T-helper 17 cell (primary cell): Measurements from ENCODE around the gene EMP3. TPM values are rescaled to one million over a fixed set of nuclear protein-coding genes. Genes with fewer than 3 reads are reported as not detected.

Experiments
- ATAC-seq: fragments of 150-1000 bp; cut with Tn5 transposase; 2 replicates; pipeline ENCODE4 v1.10.0; 2021; ENCODE audit warnings: mild to moderate bottlenecking, moderate library complexity
- DNase-seq, 3 donors: peaks; one replicate each; pipeline versions ENCODE4 v3.0.0 to v3.0.0-alpha.2; 2020 to 2021
- H3K9me3 ChIP-seq: one replicate; pipeline ENCODE4 v1.7.0; 2013; ENCODE audit warnings: low read length, mild to moderate bottlenecking; ENCODE audit not compliant: control insufficient read depth, poor library complexity, severe bottlenecking
- H3K27ac Mint-ChIP-seq: one replicate; pipeline ENCODE4 v1.8.0; 2022; ENCODE audit warnings: mild to moderate bottlenecking, moderate library complexity, mixed read lengths
- H3K27me3 Mint-ChIP-seq: one replicate; pipeline ENCODE4 v1.8.0; 2022; ENCODE audit warnings: mixed read lengths
- H3K36me3 Mint-ChIP-seq: one replicate; pipeline ENCODE4 v1.8.0; 2022; ENCODE audit warnings: low read depth, mixed read lengths
- H3K4me1 Mint-ChIP-seq: one replicate; pipeline ENCODE4 v1.8.0; 2022; ENCODE audit warnings: mild to moderate bottlenecking, mixed read lengths
- H3K4me3 Mint-ChIP-seq: one replicate; pipeline ENCODE4 v1.8.0; 2022; ENCODE audit warnings: mild to moderate bottlenecking, moderate library complexity, mixed read lengths
- total RNA-seq, 4 donors: library from RNA in 2 of 4; stranded (reverse) in 2 of 4; gene quantifications; one replicate each; pipeline ENCODE4 v1.2.3 and lab custom pipeline; 2022 to 2026

EMP3 gene
- total RNA-seq, 2 donors from 2014 or later, result 286 to 374 TPM

DNA sequence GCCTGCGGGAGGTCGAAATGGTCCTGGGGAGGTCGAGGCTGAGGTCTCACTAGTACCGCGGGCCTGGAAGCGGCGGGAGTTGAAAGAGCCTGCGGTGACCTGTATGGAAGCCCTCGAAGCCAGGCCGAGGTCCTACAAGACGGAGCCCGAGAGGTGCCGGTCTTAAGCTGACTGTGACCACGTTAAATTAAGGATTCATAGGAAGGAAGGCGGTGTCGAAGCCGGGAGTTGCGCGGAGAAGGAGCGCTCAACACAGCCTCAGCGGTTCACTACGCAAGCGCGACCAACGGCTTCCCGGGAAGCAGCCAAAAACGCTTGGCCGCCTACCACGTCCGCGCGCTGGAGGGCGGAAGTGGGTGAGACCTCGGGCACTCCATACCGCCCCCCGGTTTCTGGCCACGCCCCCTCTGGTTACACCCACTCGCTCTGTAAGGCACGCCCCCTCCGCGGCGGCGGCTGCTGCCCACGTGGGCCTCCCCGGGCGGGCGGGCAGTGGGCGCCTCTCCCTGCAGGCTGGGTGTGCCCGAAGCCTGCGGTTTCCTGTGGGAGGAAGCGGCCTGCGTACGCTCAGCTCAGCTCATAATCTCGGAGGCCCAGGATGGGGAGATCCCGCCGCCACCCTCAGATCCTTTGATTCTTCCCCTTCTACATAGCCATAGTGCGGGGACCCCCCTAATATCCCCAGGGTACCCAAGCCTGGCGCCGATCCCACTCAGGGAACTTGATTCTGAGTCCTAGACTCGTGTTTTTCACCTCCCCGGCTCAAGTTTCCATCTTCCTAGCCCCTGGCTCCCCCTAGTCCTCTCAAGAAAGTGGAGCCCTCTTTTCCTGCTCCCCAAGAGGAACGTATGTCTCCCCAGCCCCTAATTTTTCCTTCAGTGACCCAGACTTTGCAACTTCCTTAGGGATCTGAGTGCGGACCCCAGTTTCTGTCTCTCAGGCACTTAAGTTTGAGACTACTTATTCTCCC, 3.4 kb upstream of the EMP3 start:
- DNase-seq (peak; percentile 99 to 100 (median 99)), ATAC-seq (peak; percentile 75)
- H3K9me3 ChIP-seq, result no peaks in the 10 kb centered on the region
- H3K36me3 Mint-ChIP-seq, result peaks cover 3% of the 10 kb centered on the region
- H3K4me1 Mint-ChIP-seq, result peaks cover 47% of the 10 kb centered on the region
- H3K27me3 Mint-ChIP-seq, result no peaks in the 10 kb centered on the region
- H3K4me3 Mint-ChIP-seq, result peak overlapping the region; percentile 97
- peak overlapping the region; percentile 100 for H3K27ac Mint-ChIP-seq

DNA sequence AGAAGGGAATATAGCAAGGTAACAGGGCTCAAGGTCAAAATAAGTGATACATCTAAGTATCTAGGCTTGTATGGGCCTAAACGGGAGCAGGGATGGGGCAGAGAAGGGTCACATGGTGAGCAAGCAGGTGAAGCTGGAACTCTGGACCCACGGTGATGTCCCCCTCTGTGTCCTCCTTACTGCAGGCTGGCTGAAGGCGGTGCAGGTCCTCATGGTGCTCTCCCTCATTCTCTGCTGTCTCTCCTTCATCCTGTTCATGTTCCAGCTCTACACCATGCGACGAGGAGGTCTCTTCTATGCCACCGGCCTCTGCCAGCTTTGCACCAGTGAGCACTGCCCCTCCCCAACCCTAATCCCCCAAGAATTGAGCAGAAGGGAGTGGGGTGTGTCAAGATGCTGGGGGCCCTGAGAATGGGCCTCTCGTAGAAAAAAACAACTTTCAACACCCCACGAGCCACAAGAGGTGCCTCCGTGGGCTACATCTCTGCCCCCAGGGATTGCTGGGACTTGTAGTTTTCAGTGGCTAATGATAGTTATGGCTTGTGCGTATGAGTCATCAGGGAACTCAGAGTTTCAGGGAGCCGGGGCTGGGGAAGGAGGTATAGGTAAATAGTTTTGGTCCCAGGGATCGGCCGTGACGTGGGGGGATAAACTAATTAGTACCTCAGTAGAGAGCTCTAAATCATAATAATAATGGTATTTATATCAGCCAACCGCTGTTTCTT, 4.0 kb downstream of the EMP3 start:
- peaks cover 9% of the 10 kb centered on the region for H3K36me3 Mint-ChIP-seq
- H3K27me3 Mint-ChIP-seq, result no peaks in the 10 kb centered on the region
- H3K4me1 Mint-ChIP-seq, result peaks cover 62% of the 10 kb centered on the region
- no peaks in the 10 kb centered on the region for H3K9me3 ChIP-seq
- peak in 1 of 3 donors; percentile 28 for DNase-seq
- H3K27ac Mint-ChIP-seq, result peak overlapping the region; percentile 100
- ATAC-seq, result no peak
- peak overlapping the region; percentile 97 for H3K4me3 Mint-ChIP-seq

DNA sequence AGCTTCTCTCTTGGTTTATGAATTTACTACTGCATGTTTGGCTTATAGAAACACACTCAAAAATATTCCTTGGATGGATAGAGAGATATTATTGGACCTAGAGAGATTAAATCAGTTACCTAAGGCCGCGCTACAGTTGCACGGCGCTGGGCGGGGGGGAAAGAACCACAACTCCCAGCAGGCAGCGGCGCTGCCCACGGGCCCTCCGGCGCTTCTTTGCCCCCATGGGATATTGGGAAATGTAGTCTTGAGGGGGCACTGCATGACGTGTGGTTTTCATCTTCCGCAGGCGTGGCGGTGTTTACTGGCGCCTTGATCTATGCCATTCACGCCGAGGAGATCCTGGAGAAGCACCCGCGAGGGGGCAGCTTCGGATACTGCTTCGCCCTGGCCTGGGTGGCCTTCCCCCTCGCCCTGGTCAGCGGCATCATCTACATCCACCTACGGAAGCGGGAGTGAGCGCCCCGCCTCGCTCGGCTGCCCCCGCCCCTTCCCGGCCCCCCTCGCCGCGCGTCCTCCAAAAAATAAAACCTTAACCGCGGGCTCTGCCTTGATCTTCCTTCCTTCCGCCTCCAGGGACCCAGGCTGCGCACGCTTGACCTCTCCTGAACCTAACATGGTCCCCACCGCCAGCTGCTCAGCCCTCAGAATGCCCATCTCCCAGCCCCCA, 4.8 kb downstream of the EMP3 start:
- H3K9me3 ChIP-seq, result no peaks in the 10 kb centered on the region
- ATAC-seq (peak; percentile 47), DNase-seq (peak; percentile 71 to 75 (median 72))
- Mint-ChIP-seq H3K36me3 (peaks cover 8% of the 10 kb centered on the region), H3K27ac (peak overlapping the region; percentile 100), H3K27me3 (no peaks in the 10 kb centered on the region), H3K4me3 (peak overlapping the region; percentile 97), H3K4me1 (peaks cover 64% of the 10 kb centered on the region)

DNA sequence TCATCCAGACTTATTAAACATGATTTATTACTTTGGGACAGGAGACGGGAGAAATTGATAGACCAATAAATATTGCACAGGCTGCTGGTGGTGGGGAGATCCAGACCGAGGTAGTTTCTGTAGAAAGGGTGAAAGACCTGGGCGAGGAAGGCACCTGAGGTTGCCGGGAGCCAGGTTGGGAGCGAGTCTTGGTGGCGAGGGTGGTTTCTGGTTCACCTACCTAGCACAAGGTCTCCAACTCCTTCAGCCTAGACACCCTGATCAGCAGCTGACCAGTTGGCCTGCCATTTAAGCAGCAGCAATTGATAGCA, 7.0 kb downstream of the EMP3 start:
- Mint-ChIP-seq H3K27ac (peak overlapping the region; percentile 100), H3K4me1 (peaks cover 53% of the 10 kb centered on the region), H3K4me3 (peak overlapping the region; percentile 100), H3K27me3 (no peaks in the 10 kb centered on the region), H3K36me3 (peaks cover 6% of the 10 kb centered on the region)
- no peak for ATAC-seq
- DNase-seq, result no peak
- no peaks in the 10 kb centered on the region for H3K9me3 ChIP-seq

DNA sequence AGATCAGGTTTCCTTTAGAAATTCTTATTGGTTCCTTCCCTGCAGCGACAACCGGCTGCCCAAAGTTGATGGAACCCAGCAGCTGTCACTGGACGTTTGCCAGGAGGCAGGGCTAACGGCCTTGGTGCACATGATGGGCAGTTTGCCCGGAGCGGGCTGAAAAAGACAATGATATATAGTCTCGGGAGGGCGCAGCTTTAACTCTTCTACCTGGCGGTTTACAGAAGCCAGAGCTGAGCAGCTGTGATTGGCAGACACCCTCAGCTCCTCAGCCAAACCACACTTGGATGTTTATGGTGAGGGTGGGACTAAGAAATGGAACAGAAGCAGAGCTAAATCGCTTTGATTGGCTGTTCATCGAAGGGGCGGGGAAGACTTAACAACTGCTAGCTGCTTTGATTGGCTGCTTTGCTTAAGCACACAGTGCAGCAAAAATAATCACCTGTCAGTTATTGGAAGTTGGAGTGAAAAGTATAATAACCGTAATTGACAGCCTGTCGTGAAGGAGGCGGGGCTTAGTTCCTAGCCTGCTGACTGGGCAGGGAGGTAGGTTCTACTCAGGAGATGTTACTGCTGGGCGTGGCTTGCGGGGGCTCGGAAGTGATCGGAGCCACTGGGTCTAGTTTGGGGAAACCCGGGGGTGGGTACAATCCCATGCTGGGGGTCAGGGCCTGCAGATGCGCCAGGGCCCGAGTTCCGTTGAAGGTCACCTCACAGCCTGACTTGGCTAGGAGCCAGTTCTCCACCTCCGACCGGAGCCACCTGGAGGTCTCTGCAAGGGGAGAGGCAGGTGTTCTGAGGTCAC, 7.5 kb downstream of the EMP3 start:
- Mint-ChIP-seq H3K4me1 (peaks cover 48% of the 10 kb centered on the region), H3K27ac (peak overlapping the region; percentile 100)

DNA sequence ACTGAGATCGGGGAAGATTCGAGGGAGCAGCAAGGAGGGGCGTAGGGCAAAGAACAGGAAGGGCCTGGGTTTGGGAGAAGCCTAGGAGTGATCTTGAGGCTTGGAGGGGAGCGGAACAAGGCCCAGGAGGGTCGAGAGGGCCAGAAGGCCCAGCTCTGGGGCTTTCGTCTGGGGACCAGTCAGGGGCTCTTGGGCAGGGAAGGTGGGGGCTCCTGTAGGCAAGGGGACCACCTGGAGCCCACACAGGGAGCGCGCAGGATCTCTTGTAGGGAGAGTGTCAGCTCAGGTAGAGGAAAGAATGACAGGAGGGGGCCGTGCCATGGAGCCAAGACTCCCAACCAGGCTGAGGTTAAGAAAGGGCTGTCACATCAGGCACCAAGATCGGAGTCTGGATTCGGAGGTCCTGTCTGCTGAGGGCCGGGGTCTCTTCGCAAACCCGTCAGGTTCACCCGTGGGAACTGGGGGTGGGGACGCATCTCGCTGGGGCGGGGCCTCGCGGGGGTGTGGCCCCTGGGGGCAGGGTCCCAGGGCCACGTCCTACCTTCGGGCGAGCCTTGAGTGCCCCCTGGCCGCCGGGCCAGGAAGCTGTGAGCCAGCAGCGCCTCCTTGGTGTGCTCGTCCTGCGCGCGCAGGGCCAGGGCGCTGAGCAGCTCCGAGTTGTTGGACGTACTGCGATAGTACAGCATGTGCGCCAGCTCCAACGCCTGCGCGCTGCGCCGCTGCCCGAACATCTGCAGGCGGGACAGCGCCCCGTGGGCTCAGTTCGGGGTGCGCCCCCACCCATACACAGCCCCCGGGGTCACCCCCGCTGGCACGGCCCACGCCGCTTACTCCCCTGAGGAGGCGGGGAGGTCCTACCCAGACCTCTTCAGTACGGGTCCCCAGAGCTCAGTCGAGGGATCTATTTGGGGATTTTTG, 8.4 kb downstream of the EMP3 start:
- no peaks in the 10 kb centered on the region for H3K9me3 ChIP-seq
- H3K27me3 Mint-ChIP-seq, result no peaks in the 10 kb centered on the region
- peaks cover 6% of the 10 kb centered on the region for H3K36me3 Mint-ChIP-seq
- peaks cover 48% of the 10 kb centered on the region for H3K4me1 Mint-ChIP-seq
- H3K27ac Mint-ChIP-seq, result peak overlapping the region; percentile 100
- peak overlapping the region; percentile 100 for H3K4me3 Mint-ChIP-seq
- DNase-seq (peak; percentile 89 to 94 (median 92)), ATAC-seq (peak; percentile 64)

More for the DNA sequence above, 7.5 kb downstream of the EMP3 start:
- peak overlapping the region; percentile 100 for H3K4me3 Mint-ChIP-seq
- peaks cover 6% of the 10 kb centered on the region for H3K36me3 Mint-ChIP-seq
- peak; percentile 78 for ATAC-seq
- DNase-seq, result peak; percentile 87 to 94 (median 90)
- H3K9me3 ChIP-seq, result no peaks in the 10 kb centered on the region
- no peaks in the 10 kb centered on the region for H3K27me3 Mint-ChIP-seq

DNA sequence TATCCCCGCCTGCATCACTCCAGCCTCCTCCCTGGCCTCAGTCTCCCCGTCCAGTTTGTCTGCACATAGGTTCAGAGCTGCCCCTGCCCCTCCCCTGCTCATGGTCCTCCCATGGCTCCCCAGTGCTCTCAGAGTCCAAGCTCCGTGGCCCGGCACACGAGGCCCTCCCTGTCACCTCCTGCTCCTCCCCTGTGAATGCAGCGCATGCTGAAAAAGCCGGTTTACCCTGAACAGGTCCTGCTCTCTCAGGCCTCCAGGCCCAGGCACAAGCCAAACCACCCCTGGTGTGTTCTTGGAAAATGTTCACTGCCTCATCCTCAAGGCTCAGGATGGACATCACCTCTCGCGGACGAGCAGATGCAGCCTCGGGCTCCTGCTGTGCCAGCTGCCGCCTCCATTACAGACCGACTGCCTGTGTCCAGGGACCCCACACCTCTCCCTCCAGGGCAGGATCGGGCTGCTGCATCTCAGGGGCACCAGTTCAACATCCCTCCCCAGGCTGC, 13.0 kb downstream of the EMP3 start:
- ATAC-seq (no peak), DNase-seq (no peak)
- no peaks in the 10 kb centered on the region for H3K9me3 ChIP-seq
- Mint-ChIP-seq H3K4me1 (peaks cover 16% of the 10 kb centered on the region), H3K4me3 (no peak overlapping the region), H3K27ac (peak overlapping the region; percentile 21), H3K36me3 (peaks cover under 1% of the 10 kb centered on the region), H3K27me3 (no peaks in the 10 kb centered on the region)

DNA sequence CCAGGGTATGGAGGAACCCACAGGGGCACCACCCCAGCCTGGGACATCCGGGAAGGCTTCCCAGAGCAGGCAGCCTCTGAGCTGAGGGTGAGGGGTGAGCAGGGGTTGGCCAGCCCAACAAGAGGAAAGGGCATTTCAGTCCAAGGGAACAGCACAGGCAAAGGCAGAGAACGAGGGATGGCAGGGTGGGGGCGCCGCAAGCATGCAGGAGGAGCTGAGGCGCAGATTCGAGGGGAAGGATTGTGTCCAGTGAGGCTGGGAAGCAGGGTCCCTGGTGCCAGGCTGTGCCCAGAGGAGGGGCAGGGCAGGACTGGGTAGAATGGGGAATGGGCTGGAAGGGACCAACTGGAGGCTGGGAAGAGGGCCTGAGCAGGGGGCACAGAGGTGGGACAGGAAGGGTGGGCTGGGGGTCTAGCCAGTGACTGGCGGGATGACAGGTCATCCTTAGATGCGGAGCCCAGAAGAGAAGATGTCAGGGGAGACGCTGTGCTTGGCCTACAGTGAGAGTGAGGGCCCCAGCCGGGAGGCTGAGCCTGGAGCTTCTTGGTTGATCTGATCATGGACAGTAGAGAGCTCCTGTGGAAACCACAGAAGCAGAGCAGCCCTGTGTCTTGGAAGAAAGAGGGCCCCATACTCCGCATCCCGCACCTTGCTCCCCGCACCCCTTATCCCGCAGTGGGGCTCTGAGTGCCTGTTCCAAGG, 13.6 kb downstream of the EMP3 start:
- no peak for DNase-seq
- no peaks in the 10 kb centered on the region for H3K9me3 ChIP-seq
- Mint-ChIP-seq H3K27me3 (no peaks in the 10 kb centered on the region), H3K4me1 (peaks cover 12% of the 10 kb centered on the region), H3K4me3 (no peak overlapping the region), H3K27ac (peak overlapping the region; percentile 21), H3K36me3 (no peaks in the 10 kb centered on the region)
- ATAC-seq, result no peak

DNA sequence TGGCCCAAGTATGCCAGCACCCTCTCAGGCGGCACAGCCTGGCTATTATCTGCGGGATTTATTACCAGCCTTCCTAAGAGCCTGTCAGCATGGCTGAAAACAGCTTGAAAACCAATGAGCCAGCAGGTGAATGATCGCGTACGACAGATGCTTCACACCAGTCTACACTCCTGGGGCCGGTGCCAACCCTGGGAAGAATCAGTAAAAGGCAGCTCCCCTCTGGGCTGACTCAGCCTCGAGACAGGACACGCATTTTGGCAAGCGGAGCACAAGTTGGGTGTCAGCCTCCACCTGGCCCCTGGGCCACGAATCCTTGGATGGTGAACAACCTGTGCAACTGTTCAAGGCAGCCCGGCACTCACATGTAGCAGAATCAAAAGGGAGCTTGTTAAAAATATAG, 15.6 kb downstream of the EMP3 start:
- Mint-ChIP-seq H3K27me3 (no peaks in the 10 kb centered on the region), H3K4me3 (no peak overlapping the region), H3K4me1 (peaks cover 3% of the 10 kb centered on the region), H3K27ac (no peak overlapping the region), H3K36me3 (no peaks in the 10 kb centered on the region)
- no peaks in the 10 kb centered on the region for H3K9me3 ChIP-seq
- no peak for ATAC-seq
- DNase-seq, result no peak

DNA sequence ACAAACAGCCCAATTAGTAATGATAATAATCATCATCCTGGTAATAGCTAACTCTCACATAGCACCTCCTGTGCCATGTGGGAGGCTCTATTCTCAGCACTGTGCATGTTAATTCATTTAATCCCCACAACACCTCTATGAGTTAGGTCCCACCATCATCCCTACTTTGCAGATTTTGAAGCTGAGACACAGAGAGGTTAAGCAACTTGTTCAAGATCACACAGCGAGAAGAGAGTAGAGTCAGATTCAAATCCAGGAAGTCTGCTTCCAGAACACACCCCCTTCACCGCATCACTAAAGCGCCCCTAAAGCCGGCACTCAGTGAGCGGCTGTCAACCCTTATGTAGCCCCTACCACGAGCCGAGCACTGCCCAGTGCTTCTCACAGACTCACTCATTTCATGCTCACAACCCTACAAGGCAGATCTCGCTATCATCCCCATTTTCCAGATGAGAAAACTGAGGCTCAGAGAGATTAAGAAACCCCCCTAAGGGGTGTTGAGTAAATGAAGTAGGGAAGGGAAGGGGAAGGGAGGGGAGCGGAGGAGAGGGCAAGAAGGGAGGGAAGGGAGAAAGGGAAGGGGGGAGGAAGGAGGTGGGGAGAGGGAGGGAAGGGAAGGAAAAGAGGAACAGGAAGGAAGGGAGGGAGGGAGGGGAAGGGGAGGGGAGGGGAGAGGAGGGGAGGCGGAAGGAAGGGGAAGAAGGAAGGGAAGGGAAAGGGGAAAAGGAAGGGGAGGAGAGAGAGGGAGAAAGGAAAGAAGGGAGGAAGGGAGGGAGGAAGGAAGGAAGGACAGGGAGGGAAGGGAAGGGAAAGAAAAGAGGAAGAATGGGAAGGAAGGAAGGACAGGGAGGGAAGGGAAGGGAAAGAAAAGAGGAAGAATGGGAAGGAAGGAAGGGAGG, 16.4 kb downstream of the EMP3 start:
- Mint-ChIP-seq H3K27me3 (no peaks in the 10 kb centered on the region), H3K4me1 (peaks cover 3% of the 10 kb centered on the region), H3K4me3 (no peak overlapping the region), H3K36me3 (no peaks in the 10 kb centered on the region), H3K27ac (no peak overlapping the region)
- DNase-seq (no peak), ATAC-seq (no peak)
- H3K9me3 ChIP-seq, result no peaks in the 10 kb centered on the region

DNA sequence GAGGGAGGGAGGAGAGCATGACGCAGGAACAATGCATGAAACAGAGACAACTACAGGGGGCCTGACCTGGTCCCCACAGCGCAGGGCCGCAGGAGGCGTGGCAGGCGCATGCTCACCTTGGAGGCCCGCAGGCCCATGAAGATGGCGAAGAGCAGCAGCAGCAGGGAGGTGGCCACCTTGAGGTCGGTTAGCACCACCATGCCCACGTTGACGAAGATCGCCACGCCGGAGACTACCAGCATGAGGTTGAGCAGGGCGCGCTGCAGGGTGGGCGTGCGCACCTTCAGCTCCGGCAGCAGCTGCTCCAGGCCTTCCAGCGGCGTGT, 17.0 kb downstream of the EMP3 start:
- Mint-ChIP-seq H3K36me3 (no peaks in the 10 kb centered on the region), H3K4me1 (peaks cover 3% of the 10 kb centered on the region), H3K27me3 (no peaks in the 10 kb centered on the region), H3K27ac (no peak overlapping the region), H3K4me3 (no peak overlapping the region)
- no peak for DNase-seq
- no peak for ATAC-seq
- no peaks in the 10 kb centered on the region for H3K9me3 ChIP-seq
